ENCODE results near the gene KRTAP4-11.
"Not testable (repeated sequence)": the region's sequence is repeated elsewhere in the genome, so short reads cannot be mapped to it uniquely, and the experiment has no call there.

The KRTAP4-11 gene

DNA sequence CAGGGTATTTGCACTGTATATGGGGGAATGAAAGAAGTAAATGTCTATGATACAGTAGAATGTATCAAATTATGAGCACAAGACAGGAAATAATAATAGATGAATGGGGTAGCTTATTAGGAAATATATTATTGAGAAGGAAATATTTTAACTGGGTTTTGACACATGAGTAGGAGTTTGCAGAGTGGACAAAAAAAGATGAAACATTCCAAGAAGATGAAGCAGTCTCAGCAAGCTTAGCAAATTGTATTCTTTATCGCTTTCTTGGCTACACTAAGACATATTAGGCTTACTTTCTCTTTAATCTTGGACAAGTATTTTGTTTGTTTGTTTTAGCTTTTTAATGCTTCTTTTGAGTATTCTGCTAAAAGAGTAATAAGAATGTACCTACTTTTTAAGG lies 14.3 kb downstream of the KRTAP4-11 start:
- TF ChIP-seq, protein P1, sequence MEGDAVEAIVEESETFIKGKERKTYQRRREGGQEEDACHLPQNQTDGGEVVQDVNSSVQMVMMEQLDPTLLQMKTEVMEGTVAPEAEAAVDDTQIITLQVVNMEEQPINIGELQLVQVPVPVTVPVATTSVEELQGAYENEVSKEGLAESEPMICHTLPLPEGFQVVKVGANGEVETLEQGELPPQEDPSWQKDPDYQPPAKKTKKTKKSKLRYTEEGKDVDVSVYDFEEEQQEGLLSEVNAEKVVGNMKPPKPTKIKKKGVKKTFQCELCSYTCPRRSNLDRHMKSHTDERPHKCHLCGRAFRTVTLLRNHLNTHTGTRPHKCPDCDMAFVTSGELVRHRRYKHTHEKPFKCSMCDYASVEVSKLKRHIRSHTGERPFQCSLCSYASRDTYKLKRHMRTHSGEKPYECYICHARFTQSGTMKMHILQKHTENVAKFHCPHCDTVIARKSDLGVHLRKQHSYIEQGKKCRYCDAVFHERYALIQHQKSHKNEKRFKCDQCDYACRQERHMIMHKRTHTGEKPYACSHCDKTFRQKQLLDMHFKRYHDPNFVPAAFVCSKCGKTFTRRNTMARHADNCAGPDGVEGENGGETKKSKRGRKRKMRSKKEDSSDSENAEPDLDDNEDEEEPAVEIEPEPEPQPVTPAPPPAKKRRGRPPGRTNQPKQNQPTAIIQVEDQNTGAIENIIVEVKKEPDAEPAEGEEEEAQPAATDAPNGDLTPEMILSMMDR (IDR thresholded peaks at IDR 0.05; ENCODE audit: low read depth, low read length, missing control alignments) = no peak
- H3K4me3 ChIP-seq (ENCODE audit: low read depth, low read length) = no peak overlapping the region
- no peak for DNase-seq (ENCODE audit: low read depth)

DNA sequence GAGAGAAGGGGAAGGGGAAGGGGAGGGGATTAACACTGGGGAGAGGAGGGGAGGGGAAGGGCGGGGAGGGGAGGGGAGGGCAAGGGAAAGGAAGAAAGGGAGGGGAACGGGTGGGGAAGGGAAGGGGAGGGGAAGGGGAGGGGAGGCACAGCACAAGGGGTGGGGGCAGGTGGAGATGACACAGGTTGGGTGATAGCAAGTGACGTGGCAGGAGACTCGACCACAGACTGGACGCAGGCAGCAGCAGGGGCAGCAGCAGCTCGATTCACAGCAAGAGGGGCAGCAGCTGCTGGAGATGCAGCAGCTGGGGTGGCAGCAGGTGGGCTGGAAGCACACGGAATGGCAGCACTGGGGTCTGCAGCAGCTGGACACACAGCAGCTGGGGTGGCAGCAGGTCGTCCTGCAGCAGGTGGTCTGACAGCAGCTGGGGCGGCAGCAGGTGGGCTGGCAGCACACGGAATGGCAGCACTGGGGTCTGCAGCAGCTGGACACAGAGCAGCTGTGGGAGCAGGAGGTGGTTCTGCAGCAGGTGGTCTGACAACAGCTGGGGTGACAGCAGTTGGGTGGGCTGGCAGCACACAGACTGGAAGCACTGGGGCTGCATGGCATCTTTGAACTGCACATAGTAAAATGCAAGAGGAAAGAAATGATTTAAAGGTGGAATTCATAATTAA lies 16.4 kb downstream of the KRTAP4-11 start, which contains the start of gene KRTAP4-16:
Gene KRTAP4-16, minus strand, starts transcription at position 624 of the 674 bp plus-strand sequence. Its CDS starts 0 bp downstream, at position 624.
- TF ChIP-seq, protein P1 (IDR thresholded peaks at IDR 0.05; ENCODE audit: low read depth, low read length, missing control alignments) = no peak
- H3K4me3 ChIP-seq (ENCODE audit: low read depth, low read length) = no peak within 1 kb of the TSS
- no peak for DNase-seq (ENCODE audit: low read depth)

DNA sequence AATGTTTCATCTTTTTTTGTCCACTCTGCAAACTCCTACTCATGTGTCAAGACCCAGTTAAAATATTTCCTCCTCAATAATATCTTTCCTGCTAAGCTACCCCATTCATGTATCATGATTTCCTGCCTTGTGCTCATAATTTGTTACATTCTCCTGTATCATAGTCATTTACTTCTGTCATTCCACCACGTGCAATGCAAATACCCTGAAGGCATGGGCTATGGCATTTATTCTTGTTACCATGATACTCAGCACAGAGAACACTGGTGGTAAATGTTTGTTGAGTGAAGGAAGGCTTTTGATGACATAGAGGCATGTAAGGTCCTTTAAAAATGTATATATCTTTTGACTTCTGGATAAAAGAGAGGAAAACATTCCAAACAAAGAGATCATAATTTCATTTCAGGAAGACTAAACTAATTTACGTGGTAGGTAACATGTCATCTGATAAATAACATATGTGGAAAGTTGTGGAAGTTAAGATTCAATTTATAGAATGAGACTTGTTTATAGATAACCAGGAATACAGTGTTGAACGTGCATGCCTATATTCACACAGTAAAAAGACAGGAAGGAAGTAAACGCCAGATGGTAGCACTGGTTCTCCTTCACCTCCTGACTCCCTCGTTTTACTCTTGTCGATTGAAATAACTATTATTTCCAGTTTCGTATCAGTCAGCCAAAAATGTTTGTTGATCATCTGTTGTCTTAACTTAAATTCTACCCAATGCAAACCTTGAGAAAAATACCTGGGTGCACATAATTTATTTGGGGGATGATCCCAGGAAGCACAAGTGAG lies 18.3 kb downstream of the KRTAP4-11 start:
- not testable (repeated sequence) for DNase-seq (ENCODE audit: low read depth); H3K4me3 ChIP-seq (ENCODE audit: low read depth, low read length)

DNA sequence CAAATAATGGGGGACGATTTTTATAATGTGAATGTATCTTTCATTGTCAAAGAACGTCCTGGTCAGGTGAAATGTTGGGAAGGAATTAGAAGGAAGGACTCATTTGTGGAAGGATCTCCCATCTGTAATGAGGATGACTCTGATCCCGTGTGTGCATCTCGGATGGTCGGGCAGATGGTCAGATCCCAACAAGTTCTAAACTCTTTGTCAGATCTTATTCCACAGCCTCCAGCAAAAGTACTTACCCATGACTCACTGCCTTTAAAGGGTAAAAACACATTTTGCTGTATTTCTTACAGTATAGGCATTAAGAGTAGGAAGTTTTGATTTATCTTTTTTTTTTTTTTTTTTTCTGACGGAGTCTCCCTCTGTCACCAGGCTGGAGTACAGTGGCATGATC lies 19.7 kb downstream of the KRTAP4-11 start:
- TF ChIP-seq, protein P1 (IDR thresholded peaks at IDR 0.05; ENCODE audit: low read depth, low read length, missing control alignments) = no peak
- H3K4me3 ChIP-seq (ENCODE audit: low read depth, low read length) = no peak overlapping the region
- no peak for DNase-seq (ENCODE audit: low read depth)

DNA sequence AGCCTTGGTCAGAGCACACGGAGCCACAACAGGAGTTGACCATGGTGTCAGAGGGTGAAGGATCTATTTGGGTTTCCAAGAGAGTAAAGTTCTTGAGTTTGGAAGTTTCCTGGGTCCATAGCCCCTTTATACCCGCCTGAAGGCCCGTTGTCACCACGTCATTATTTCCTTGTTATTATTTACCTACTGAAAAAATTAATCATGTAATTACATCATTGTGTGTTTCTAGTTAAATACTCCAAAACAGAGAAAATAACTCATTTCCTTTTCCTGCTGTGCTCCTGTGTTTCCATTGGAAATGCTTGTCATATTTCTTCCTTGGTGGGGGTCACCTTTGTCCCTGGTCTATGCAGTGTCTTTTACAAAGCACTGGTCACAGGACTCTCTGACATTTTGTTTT lies 20.1 kb downstream of the KRTAP4-11 start, which contains the start of gene KRTAP4-8:
Gene KRTAP4-8, minus strand, starts transcription at position 101 of the 400 bp plus-strand sequence. Its CDS starts 58 bp downstream, at position 43.
- DNase-seq (ENCODE audit: low read depth) = no peak
- H3K4me3 ChIP-seq (ENCODE audit: low read depth, low read length) = no peak within 1 kb of the TSS
- TF ChIP-seq, protein P1 (IDR thresholded peaks at IDR 0.05; ENCODE audit: low read depth, low read length, missing control alignments) = no peak

DNA sequence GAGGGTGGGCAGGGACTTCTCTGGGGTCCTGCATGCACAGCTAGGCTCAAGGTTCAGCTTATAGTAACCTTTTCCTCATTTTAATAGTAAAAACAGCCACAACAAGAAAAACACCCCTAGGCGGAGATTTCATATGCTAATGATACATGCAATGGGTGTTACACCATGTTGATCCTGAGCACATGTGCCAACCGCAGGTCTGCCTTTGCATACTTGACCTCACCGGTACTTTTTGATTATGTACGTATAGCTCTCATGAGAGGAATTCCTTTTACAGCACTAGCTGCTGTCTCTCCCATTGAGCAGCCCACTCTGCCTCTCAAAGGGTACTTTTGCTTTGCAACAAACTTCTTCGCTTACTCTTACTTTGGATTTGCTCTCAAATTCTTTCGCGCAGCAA lies 22.1 kb downstream of the KRTAP4-11 start:
- TF ChIP-seq, protein P1 (IDR thresholded peaks at IDR 0.05; ENCODE audit: low read depth, low read length, missing control alignments) = no peak
- no peak overlapping the region for H3K4me3 ChIP-seq (ENCODE audit: low read depth, low read length)
- no peak for DNase-seq (ENCODE audit: low read depth)

DNA sequence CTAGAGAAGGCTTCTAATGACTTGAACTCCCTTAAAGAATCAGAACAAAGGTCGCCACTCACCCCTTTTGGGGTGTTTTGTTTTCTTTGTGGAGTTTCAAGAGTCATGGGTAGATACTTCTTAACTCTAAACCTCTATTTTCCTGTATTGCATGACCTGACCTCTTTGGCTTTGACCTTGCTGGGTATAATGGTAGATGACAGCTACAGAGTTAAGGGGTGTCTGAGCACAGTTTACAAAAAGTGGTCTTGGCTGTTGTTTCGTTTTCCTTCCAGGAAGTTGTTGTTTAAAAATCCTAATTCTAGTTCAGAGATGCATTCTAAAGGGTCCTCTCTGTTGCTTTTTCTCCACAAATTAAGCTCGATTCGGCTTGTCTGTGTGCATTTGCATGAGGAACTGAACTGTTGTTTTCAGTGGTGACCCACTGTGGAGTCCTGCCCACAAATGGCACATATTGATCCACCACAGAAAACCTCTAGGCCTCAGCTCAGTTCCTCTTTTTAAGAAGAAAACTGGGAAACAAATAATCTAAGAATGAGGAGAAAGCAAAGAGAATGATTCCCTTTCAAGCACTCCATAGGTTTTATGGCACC lies 29.3 kb downstream of the KRTAP4-11 start:
- not testable (repeated sequence) for H3K4me3 ChIP-seq (ENCODE audit: low read depth, low read length); DNase-seq (ENCODE audit: low read depth)

DNA sequence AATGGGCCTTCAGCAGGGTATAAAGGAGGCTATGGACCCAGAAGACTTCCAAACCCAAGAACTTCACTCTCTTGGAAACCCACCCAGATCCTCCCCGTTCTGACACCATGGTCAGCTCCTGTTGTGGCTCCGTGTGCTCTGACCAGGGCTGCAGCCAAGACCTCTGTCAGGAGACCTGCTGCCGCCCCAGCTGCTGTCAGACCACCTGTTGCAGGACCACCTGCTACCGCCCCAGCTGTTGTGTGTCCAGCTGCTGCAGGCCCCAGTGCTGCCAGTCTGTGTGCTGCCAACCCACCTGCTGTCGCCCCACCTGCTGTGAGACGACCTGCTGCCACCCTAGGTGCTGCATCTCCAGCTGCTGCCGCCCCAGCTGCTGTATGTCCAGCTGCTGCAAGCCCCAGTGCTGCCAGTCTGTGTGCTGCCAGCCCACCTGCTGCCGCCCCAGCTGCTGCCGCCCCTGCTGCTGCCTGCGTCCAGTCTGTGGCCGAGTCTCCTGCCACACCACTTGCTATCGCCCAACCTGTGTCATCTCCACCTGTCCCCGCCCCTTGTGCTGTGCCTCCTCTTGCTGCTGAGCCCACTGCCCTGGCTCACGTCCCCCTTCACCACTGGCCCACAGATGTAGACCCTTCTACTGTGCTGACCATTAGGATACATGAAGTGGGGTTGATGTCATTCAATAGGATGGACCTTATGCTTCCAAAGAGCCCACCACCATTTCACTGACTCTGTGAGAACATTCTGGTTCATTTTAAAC lies 33.9 kb downstream of the KRTAP4-11 start, which contains the start of gene KRTAP4-7:
Gene KRTAP4-7, plus strand, starts transcription at position 51 of the 757 bp plus-strand sequence. Its CDS starts 57 bp downstream, at position 108.
- not testable (repeated sequence) for H3K4me3 ChIP-seq (ENCODE audit: low read depth, low read length); DNase-seq (ENCODE audit: low read depth)

DNA sequence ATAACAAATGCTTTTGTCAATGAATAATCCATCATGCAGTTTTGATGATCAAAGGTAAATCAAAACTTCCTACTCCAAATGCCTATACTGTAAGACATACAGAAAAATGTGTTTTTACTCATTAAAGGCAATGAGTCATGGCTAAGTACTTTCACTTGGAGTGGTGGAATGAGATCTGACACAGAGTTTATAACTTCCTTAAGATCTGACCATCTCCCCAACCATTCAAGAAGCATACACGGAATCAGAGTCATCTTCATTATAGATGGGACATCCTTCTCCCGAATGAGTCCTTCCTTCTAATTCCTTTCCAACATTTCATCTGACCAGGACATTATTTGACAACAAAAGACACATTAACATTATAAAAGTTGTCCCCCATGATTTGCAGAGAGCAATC lies 34.7 kb downstream of the KRTAP4-11 start:
- DNase-seq (ENCODE audit: low read depth); H3K4me3 ChIP-seq (ENCODE audit: low read depth, low read length): not testable (repeated sequence)

Measured in GM12864 (cell line).